ENCODE results near the gene TDRD7.

The TDRD7 gene

DNA sequence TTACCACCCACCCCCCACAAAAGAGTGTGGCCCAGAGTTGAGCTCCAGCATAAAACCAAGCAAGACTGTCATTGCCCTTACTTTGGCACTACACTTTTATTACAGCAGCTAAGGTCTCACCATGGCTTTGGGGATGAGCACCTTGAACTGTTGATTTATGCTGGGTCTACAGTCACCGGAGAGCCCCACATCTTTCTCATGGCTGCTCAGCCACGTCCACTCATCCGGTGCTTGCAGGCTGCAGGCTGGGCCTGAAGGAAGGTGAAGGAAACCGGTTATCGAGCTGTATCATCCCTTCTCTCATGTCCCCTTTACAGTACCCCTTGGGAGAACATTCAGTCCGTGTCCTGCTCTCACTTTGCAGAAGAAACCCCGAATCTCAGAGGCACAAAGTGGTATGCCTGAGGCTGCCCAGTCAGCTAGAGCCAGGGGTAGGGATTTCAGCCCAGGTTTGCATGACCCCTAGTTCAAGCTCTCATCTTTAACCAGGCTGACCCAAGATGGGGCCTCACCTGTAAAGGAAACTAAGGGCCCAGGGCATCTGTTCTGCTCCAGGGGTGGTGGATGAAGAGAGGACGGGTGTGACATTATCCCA lies 101.2 kb downstream of the TDRD7 start:
- TF ChIP-seq TAF1 (IDR thresholded peaks at IDR 0.05; ENCODE audit: borderline replicate concordance, insufficient read depth, low read length) (no peak), FOXP2 (optimal IDR thresholded peaks at IDR 0.05; ENCODE audit: borderline replicate concordance, extremely low read depth, extremely low read length, insufficient read depth) (no peak), SIN3A (IDR thresholded peaks at IDR 0.05; ENCODE audit: borderline replicate concordance, insufficient read depth, low read length) (no peak), POLR2AphosphoS5 (IDR thresholded peaks at IDR 0.05; ENCODE audit: low read depth, low read length) (no peak)
- TF ChIP-seq, protein P1, sequence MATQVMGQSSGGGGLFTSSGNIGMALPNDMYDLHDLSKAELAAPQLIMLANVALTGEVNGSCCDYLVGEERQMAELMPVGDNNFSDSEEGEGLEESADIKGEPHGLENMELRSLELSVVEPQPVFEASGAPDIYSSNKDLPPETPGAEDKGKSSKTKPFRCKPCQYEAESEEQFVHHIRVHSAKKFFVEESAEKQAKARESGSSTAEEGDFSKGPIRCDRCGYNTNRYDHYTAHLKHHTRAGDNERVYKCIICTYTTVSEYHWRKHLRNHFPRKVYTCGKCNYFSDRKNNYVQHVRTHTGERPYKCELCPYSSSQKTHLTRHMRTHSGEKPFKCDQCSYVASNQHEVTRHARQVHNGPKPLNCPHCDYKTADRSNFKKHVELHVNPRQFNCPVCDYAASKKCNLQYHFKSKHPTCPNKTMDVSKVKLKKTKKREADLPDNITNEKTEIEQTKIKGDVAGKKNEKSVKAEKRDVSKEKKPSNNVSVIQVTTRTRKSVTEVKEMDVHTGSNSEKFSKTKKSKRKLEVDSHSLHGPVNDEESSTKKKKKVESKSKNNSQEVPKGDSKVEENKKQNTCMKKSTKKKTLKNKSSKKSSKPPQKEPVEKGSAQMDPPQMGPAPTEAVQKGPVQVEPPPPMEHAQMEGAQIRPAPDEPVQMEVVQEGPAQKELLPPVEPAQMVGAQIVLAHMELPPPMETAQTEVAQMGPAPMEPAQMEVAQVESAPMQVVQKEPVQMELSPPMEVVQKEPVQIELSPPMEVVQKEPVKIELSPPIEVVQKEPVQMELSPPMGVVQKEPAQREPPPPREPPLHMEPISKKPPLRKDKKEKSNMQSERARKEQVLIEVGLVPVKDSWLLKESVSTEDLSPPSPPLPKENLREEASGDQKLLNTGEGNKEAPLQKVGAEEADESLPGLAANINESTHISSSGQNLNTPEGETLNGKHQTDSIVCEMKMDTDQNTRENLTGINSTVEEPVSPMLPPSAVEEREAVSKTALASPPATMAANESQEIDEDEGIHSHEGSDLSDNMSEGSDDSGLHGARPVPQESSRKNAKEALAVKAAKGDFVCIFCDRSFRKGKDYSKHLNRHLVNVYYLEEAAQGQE (IDR thresholded peaks at IDR 0.05; ENCODE audit: insufficient read depth in 1 of 2, low read depth in 2 of 2, low read length in 2 of 2), result no peak

DNA sequence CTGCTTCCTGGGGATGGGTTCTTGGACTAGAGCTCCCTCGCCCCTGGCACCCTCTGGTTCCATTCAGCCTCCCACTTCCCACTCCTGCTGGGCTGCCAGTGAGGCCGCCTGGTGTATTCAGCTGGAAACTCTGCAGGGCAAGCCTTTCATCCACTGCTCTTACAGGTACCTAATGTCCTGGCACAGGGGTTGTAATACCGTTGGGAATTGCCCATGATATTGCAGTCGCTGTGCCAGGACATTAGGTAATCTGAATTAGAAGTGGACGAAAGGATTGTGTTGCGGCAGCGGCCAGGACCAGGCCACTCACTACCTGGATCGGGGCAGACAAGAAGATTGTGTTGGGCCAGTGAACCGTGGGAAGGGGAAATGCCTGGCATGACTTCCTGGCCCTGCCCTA lies 102.6 kb downstream of the TDRD7 start:
- no peak for TF ChIP-seq SIN3A (IDR thresholded peaks at IDR 0.05; ENCODE audit: borderline replicate concordance, insufficient read depth, low read length)
- TF ChIP-seq FOXP2 (optimal IDR thresholded peaks at IDR 0.05; ENCODE audit: borderline replicate concordance, extremely low read depth, extremely low read length, insufficient read depth), result no peak
- TF ChIP-seq, protein P1 (IDR thresholded peaks at IDR 0.05; ENCODE audit: insufficient read depth in 1 of 2, low read depth in 2 of 2, low read length in 2 of 2), result no peak
- TF ChIP-seq TAF1 (IDR thresholded peaks at IDR 0.05; ENCODE audit: borderline replicate concordance, insufficient read depth, low read length), result no peak
- no peak for TF ChIP-seq POLR2AphosphoS5 (IDR thresholded peaks at IDR 0.05; ENCODE audit: low read depth, low read length)

DNA sequence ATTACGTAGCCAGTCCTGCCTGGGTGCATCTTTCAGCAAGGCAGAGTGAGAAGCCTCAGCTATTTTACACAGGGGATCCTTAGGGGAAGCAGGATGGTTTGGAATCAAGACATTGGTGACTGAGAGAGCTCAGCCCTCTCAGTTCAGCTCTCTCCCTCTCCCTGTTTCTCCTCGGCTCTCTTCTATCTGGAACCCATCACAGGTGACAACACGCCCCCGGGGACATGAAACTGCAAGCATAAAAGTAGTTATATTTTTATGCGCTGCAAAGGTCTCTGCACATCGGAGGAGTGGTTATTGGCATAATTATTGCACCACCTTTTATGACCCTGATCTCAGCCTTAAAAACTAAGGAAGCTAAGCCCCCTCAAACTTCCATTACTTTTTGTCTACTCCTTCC lies 103.8 kb downstream of the TDRD7 start:
- TF ChIP-seq FOXP2 (optimal IDR thresholded peaks at IDR 0.05; ENCODE audit: borderline replicate concordance, extremely low read depth, extremely low read length, insufficient read depth), result no peak
- TF ChIP-seq, protein P1 (IDR thresholded peaks at IDR 0.05; ENCODE audit: insufficient read depth in 1 of 2, low read depth in 2 of 2, low read length in 2 of 2), result no peak
- TF ChIP-seq TAF1 (IDR thresholded peaks at IDR 0.05; ENCODE audit: borderline replicate concordance, insufficient read depth, low read length), result no peak
- TF ChIP-seq POLR2AphosphoS5 (IDR thresholded peaks at IDR 0.05; ENCODE audit: low read depth, low read length), result no peak
- TF ChIP-seq SIN3A (IDR thresholded peaks at IDR 0.05; ENCODE audit: borderline replicate concordance, insufficient read depth, low read length), result no peak

DNA sequence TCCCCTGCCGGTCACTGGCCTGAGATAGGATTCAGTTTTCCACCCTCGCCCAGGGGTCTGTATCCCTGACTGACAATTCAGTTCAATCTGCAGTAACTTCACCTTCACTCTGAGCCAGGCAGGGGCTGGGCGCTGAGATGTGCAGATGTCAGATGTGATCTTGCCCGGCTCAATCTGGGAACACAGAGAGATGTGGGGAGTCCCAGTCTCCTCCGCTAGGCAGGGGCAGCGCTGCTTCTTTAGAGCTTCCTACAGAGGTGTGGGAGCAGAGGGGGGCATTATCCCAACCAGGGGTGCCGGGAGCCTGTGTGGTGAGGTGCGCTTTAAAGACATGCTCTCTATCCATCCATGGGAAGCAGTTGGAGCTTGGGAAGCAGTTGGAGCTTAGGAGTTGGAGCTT lies 104.2 kb downstream of the TDRD7 start:
- no peak for TF ChIP-seq FOXP2 (optimal IDR thresholded peaks at IDR 0.05; ENCODE audit: borderline replicate concordance, extremely low read depth, extremely low read length, insufficient read depth)
- no peak for TF ChIP-seq TAF1 (IDR thresholded peaks at IDR 0.05; ENCODE audit: borderline replicate concordance, insufficient read depth, low read length)
- no peak for TF ChIP-seq POLR2AphosphoS5 (IDR thresholded peaks at IDR 0.05; ENCODE audit: low read depth, low read length)
- TF ChIP-seq, protein P1 (IDR thresholded peaks at IDR 0.05; ENCODE audit: insufficient read depth in 1 of 2, low read depth in 2 of 2, low read length in 2 of 2), result no peak
- TF ChIP-seq SIN3A (IDR thresholded peaks at IDR 0.05; ENCODE audit: borderline replicate concordance, insufficient read depth, low read length), result no peak
